Measurements from ENCODE around the gene RAB3GAP1.

DNA sequence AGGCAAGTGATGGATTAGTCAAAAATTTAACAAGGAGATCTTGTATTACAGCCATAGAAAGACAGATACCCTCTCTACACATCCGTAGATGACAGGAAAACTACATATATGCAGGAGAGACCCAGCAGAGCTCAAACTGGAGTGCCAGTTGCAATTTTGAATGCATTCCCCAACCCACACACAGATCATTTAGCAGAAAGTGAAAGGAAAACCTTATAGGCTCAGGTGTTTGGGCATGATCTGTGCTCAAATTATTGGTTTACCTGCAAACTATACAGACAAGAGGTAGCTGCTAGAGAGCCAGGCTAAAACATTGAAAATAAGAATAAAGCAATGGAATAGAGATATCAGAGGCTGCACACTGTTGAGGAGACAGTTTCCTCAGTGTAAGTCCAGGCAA is 51.8 kb downstream of the RAB3GAP1 start:
- TF ChIP-seq, protein P1, sequence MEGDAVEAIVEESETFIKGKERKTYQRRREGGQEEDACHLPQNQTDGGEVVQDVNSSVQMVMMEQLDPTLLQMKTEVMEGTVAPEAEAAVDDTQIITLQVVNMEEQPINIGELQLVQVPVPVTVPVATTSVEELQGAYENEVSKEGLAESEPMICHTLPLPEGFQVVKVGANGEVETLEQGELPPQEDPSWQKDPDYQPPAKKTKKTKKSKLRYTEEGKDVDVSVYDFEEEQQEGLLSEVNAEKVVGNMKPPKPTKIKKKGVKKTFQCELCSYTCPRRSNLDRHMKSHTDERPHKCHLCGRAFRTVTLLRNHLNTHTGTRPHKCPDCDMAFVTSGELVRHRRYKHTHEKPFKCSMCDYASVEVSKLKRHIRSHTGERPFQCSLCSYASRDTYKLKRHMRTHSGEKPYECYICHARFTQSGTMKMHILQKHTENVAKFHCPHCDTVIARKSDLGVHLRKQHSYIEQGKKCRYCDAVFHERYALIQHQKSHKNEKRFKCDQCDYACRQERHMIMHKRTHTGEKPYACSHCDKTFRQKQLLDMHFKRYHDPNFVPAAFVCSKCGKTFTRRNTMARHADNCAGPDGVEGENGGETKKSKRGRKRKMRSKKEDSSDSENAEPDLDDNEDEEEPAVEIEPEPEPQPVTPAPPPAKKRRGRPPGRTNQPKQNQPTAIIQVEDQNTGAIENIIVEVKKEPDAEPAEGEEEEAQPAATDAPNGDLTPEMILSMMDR (IDR thresholded peaks at IDR 0.05; ENCODE audit: insufficient read depth, low read depth, low read length), result no peak
- no peak for TF ChIP-seq EZH2 (IDR thresholded peaks at IDR 0.05; ENCODE audit: insufficient read depth, low read length)
